NCI-H1048 (cell line): ENCODE data around the gene GPR55.

Source experiments
- DNase-seq: peaks from one replicate; lab custom pipeline; 2025; lab: John Stamatoyannopoulos, UW

GPR55 gene

DNA sequence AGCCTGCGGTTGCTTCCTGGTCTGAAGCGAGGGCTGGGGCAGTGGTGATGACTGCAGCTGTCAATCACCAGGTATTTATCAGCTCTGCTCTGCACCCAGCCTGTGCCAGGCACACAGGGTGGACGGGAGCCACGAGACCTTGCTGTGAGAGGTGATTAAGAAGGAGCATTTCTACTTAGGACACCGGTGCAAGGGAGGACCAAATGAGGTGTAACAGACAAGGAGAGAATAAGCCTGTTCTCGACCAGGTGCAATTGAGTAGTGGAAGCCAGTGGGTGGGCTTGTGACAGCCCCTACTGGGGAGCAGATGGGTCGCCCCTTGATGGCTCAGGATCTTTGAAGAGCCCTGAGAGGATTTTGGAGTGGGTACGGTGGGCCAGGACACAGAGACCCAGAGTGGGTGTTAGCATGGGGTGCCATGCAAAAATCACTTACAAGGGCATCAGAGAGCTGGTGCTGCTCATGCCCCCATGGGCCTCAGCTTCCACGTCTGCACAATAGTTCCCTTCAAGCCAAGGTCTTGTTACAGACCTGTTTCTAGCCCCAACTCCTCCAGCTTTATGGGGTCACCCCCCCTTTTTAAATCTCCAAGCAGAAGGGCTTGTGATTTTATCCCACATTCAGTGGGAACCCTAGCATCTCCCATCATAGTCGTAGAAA is 24.6 kb downstream of the GPR55 start:
- DNase-seq = no peak

DNA sequence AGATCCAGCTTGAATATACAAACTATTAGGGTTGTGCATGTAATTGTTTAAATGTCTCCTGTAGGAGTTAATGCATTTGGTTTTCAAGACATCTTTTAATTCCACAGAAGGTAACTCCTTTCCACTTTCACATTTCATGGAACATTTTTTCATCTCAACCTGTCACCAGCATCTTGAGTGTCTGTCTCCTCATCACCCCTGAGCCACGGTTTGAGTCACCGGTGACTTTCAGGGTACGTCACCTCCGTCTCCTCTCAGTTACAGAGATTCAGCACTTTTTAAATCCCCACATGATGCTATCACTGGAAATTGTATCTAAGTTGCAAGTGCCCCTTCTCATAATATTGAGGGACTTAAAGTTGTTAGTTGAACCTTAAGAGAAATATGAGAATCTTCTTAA is 25.3 kb downstream of the GPR55 start:
- no peak for DNase-seq

DNA sequence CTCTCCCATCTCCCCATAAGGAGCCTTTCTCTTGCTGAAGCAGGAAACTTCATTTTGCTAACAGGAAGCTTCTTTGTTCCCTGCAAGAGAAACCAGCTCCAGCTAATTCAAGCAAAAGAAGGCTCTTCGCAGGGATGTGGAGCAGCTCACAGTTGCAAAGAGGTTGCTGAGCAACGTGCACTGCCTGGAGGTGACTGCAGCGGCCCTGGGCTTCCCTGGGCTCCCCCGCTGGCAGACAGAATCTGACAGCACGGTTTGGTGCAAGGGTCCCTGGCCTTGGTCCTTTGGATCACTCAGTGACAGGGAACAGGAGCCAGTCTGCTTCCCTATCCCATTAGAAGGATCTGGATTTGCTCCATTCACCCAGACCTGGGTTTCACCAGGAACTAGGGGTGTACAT is 25.8 kb downstream of the GPR55 start:
- DNase-seq = no peak

DNA sequence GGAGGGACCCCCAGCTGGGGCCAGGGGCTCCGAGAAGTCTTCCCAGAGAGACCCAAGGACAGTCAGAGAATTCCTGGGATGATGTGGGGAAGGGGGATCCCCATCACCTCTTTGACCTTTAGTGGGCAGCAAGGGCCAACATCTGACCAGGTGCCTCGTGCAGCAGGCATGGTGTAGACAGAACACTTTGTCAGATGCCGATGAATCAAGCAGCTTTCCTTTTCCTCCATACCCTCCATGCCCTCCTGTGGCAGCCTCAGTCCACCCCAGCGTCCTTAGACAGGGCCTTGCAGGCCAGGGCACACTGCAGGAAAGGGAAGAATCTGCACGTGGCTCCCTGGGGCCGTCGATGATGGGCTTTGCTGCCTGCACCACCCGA is 26.3 kb downstream of the GPR55 start:
- no peak for DNase-seq

DNA sequence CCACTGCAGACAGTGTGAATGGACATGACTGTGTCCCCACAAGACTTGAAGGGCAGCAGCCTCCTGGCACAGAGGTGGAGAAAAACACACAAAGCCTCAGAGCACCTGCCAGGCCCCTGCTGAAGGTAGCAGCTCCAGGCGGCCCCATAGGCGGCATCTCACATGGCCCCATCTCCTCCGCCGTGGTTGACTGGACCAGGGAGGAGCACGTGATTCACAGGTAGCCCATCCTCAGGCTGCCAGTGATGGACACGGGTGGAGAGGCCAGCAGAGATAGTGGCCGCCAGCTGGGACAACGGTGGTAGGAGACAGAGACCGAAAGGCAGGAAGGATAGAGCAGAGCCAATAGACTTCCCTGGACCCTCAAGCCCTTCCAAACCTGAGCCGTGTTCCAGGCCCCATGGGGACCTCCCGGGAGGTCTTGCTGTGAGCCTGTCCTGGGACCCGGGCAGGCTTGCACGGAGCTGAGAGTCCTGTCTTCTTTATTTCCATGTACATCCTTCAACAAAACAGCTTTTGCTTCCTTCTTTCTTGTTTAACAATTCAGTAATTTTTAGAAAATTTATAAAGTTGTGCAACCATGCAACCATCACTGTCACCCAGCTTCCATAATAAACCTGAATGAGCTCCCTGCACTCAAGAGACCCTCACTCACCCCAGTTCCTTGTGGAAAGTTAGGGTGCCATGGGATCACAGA is 26.9 kb downstream of the GPR55 start:
- DNase-seq = no peak

DNA sequence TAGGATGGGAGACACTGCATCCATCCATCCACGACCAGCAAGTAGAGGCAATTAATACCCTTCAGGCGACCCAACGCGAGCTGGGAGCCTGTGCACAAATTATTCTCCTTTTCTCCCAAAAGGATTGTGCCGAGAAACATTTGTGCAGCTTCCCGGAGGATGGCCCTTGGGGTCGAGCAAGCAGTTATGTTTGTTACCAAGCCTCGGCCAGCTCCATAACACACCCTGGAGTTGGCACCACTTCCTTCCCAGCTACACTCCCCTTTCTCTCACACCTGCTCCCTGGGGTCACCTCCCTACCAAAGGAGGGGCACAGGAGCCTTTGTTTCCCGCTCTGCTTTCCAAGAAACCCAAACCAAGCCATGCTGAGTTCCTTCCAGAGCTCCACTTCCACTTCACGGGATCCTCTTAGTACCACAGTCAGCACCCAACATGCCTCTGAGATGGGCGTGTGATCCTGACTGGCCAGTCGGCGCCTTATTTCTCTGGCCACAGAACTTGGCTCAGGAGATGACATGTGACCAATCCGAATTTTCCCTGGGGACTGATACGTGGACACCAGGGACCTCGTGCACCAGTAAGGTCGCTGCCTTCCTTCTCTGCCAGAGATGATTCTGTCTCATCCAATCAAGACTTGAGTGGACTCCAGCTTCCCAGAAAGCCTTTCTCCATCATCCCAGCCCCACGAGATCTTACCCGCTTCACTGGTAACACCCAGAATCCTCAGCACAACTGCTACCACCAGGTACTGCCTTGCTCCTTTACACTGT is 28.5 kb downstream of the GPR55 start:
- no peak for DNase-seq

DNA sequence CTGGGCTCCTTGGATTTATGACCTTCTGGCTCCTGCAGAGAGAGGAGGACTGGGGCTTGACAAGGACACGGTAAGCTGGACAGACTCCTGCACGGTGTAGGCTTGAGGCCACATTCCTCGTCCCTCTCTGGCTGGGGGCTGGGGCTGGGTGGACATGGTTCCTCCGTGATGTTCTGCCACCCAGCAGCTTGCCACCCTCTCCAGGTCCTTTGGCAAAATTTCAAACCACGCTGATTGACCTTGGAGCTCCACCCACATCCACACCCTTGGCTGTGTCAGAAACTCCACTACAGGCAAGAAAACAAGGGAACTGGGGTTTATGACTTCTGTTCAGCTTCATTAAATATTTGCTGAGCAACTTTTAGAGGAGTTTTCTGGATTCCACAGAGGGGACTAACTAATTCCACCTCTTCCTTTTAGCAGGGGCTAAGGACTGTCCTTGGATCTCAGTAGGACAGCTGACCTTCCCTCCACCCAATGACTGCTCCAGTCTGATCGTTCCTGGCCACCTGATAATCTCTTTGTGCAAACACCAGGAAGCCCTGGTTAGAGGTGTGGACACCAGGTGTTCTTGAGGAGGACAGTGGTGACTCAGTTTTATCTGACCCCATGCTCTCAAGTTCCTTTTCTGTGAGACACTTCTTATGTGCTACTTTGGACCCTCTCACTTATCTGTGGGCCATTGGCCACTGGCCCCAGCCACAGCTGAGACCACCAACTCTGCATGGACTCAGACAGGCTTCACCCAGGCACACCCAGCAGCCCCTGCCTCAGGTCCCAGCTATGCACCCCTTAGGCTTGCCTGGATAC is 29.3 kb downstream of the GPR55 start:
- DNase-seq = no peak

DNA sequence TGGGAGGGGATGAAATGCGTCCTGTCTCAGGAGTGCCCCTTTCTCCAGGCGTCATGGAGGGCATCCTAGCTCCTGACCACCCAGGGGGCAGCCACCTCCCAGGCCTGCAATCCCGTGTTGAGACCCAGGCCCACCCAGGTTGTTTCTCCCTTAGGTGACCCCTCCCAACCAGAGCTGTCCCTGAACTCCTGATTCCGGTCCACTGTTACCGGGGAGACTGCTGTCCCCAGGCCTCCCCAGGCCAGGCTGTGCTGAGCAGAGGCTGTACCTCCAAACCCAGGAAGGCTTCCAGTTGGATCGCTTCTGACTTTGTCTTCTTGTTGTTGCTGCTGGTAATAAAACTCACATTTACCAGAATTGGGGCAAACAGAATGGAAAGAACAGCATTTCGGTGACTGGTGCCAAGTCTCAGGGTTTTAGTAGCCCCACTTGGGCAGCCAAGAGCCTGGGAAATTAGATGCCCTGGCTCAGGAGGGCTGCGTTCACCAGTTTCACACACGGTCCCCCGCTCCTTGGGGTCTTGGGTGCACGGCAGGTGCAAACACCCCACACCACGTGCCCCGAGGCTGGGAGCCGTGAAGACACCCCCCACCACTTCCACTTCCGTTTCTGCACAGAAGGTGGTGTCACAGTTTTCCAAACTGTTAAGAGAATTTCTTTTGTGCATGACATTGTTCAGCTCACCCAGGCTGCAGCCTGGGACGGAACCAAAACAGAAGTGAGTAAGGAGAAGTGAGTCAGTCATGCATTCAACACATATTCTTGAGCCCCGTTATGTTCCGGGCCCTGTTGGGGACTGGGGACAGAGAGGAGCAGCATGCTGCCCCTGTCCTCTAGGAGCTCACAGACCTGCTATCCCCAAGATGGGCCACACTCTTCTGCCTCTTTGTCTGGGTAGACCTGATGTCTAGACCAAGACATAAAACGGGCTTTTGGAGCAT is 30.9 kb downstream of the GPR55 start:
- no peak for DNase-seq

DNA sequence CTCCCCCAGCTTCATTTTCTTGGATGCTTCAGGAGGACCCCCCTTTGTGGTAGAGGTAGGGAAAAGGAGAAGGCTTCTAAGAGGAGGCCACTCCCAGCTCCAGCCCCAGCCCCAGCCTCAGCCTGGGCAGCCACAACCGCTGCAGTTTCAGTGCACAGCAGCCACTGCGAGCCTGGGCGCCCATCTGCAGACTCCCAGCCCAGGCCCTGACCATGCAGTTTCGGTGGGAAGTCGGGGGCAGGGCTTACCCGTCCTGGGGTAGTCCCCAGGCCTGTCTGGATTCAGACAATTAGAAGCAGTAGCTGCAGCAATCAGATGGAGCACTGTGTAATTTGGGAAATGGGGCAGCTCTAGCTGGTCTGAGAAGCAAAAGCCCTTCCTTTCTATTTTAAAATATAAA is 31.7 kb downstream of the GPR55 start:
- no peak for DNase-seq

DNA sequence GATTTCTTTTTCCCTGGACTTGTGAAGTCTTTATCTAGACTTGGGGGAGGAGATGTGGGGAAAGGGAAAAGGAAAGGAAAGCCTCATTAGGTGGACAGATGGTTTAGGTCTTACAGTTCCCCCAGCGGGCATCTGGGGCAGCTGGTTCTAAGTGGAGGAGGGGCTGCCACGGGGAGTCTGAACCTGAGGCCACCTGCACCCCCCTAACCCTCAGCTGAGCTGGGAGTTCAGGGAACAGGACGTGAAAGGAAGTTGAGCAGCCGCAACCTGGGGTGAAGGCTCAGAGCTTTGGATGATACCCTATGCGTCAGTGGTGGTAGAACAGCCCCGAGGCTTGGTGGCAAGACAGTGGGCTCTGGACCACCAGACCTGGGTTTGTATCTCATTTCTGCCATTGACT is 33.5 kb downstream of the GPR55 start:
- DNase-seq = no peak

DNA sequence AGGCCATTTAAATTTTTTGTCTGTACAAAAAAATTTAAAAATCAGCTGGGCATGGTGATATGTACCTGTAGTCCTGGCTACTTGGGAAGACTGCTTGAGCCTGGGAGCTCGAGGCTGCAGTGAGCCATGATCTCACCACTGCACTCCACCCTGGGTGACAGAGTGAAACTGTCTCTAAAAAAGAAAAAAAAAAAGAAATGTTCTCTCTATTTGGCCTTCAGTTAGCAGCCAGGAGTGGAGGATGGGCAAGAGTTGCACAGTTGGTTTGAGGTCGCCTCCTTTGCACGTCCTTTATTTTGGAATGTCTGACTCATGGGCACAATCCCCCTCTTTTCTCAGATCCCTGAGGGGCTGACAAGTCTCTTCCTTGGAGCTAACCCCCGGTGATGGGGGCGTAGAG is 34.0 kb downstream of the GPR55 start:
- no peak for DNase-seq

DNA sequence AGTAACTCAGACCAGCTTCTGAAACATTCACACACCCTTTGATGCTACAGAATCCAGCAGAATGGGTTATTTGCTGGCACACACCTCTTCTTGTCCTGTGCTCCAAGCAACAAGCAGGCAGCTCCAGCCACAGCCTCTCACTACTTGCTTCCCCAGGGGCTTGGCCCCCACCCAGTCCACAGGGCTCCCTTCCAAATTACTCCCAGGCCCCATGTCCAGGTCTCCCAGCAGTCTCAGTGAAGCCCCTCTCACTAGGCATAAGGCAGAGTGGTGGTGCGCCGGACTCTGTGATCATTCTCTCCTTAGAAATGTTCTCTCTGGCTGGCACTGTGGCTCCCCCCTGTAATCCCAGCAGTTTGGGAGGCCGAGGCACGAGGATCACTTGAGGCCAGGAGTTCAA is 34.4 kb downstream of the GPR55 start:
- no peak for DNase-seq

DNA sequence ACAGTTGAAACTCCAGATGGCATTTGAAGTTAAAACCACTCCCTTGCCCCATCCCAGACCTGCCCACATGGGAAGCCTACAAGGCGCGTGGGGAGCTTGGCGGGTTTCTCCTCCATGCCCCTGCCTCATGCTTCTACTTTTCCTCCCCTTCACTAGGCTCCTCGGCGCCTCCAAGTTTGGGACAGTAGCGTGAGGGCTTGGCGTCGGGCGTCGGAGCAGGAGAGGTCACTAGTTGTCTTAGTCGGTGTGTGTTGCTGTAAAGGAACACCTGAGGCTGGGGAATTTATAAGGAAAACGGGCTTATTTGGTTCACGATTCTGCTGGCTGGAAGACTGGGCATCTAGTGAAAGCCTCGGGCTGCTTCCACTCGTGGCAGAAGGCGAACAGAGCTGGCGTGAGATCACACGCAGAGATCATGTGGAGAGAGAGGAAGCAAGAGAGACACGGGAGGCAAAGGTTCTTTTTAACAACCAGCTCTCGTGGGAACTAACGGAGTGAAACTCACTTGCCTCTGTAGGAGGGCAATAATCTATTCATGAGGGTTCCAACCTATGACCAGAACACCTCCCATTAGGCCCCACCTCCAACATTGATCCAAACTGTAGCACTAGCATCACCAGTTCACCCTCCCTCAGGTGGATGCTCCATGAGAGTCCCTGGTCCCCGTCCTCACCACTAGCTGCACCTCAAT is 35.0 kb downstream of the GPR55 start:
- no peak for DNase-seq

DNA sequence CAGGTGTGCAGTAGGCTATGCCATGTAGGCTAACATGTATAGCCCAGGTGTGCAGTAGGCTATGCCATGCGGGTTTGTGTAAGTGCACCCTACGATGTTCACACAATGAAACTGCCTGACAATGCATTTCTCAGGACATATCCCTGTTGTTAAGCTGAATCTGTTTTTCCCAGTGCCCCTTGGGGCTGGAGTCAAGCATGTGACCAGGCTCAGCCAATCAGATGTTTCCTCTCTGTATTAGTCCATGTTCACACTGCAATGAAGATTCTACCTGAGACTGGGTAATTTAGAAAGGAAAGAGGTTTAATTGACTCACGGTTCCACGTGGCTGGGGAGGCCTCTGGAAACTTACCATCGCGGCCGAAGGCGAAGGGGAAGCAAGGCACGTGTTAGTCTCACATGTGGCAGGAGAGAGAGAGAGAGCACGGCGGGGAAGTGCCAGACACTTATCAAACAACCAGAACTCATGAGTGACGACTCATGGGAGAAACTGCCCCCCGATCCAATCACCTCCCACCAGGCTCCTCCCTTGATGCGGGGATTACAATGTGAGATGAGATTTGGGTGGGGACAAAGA is 36.1 kb downstream of the GPR55 start:
- no peak for DNase-seq

DNA sequence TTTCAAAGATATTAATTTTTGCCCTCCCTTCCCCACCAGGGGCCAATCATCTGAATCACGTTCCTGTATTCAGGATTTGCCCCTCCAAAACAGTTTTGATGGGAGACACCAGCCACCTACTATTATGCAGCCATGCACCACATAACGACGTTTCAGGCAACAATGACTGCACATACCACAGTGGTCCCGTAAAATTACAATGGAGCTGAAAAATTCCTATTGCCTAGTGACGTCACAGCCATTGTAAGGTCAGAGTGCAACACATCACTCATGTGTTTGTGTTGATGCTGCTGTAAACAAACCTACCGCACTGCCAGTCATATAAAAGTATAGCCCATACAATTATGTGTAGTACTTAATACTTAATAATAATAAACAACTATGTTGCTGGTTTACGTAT is 37.7 kb downstream of the GPR55 start:
- DNase-seq = no peak

DNA sequence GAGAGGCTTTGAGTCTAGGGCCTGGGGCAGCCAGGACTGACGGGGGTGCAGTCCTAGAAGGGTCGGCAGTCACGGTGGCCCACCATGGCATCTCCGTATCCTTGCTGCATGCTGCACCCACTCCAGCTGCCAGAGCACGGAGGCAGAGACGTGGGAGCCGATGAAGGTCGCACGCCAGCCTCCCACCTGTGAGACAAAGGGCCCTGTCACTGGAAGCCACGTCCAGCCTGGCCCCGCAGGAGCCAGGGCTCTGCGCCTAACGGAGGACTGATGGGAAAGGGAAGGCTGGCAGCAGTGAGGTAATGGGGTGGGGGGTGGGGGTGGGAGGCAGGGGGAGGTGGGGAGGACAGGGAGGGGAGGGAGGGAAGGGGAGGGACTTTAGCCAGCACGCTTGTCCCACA is 38.4 kb downstream of the GPR55 start:
- no peak for DNase-seq

DNA sequence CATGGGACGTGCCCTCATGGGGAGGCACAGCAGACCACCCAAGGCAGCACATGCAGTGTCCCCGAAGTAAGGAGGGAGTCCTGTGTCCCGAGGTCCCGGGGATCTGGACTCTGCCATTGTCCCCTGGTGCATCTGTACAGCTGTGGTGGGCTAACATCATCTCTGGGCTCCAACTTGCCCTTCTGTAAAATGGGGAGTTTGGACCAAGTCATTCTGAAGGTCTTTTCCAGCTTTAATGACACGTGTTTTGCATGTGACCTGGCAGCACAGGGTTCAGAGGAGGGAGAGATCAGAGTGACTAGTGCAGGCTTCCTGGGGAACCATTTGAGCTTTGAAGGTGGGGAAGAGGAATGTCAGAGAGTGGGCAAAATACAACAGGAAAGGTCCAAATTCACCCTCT is 38.8 kb downstream of the GPR55 start:
- DNase-seq = no peak

DNA sequence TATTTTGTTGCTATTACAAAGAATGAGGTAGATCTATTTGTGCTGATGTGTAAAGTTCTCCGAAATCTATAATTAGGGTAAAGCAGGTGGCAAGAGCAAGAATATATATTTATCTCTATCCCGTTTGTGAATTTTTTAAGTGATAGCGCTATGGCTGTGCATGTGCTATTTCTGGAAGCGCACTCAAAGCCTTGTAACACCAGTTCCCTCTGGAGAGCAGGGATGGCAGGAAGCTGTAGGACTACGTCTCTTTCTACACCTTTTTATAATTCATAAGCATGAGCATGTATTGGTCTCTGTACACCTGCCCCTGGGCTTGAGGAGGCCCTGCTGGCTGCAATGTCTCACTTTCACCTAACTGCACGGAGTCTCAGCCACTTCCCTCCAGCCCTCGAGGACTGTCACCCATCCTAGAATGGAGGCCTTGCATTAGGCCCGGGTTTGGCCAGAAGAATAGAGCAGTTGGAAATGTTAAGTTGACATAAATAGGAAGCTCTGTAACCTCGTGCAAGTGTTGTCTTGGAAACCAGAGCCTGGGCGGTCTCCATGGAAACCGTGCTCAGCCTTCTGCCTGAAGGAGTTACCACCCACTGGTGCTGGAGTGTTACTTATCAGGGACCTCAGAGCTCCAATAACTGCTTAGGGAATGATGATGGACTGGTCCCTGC is 39.4 kb downstream of the GPR55 start:
- no peak for DNase-seq

DNA sequence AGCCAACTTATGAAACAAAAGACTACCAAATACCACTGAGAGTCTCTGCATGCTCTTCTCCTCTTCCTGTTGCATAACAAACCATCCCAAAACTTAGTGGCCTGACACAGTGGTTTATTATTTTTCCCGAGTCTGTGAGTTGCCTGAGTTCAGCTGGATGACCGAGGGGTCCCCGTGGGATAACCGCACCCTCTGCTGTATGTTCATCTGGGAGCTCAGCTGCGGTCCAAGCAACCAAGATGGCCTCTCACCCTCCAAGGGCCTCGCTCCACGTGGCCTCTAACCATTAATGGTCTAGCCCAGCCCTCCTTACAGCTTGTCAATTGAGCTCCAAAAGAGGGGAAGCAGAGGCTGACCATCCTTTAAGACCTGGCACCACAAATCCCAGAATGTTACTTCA is 43.2 kb downstream of the GPR55 start:
- no peak for DNase-seq

DNA sequence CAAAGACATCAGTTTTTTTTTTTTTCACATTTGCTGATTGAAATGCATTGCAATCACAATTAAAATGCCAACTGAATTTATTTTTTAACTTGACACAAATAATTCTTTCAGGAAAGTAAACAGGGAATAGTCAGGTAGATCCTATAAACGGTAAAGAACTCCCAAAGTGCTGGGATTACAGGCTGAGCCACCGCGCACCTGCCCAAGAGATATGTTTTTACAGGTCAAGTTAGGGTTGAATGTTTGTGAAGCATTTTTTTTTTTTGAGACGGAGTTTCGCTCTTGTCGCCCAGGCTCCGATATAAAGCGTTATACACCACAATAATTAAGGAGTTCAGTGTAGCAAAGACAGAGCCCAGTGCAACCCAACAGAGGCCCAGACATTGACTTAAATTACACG is 45.2 kb downstream of the GPR55 start:
- no peak for DNase-seq
